NCI-H2196 (cell line): ENCODE results near the gene PTGR3.

Experiments
- DNase-seq: peaks from one replicate; lab custom pipeline; 2025; ENCODE audit not compliant: unreplicated experiment; lab: John Stamatoyannopoulos, UW

The PTGR3 gene

GRCh38 chr18:75238100-75238499 lies 29.2 kb upstream of the PTGR3 start:
- no peak for DNase-seq

- no peak for DNase-seq
Observed at GRCh38 chr18:75235896-75236295, 27.0 kb upstream of the PTGR3 start.

- DNase-seq = no peak
Observed at GRCh38 chr18:75234901-75235300, 26.0 kb upstream of the PTGR3 start.

GRCh38 chr18:75231053-75231406 lies 22.1 kb upstream of the PTGR3 start:
- DNase-seq = no peak

DNA sequence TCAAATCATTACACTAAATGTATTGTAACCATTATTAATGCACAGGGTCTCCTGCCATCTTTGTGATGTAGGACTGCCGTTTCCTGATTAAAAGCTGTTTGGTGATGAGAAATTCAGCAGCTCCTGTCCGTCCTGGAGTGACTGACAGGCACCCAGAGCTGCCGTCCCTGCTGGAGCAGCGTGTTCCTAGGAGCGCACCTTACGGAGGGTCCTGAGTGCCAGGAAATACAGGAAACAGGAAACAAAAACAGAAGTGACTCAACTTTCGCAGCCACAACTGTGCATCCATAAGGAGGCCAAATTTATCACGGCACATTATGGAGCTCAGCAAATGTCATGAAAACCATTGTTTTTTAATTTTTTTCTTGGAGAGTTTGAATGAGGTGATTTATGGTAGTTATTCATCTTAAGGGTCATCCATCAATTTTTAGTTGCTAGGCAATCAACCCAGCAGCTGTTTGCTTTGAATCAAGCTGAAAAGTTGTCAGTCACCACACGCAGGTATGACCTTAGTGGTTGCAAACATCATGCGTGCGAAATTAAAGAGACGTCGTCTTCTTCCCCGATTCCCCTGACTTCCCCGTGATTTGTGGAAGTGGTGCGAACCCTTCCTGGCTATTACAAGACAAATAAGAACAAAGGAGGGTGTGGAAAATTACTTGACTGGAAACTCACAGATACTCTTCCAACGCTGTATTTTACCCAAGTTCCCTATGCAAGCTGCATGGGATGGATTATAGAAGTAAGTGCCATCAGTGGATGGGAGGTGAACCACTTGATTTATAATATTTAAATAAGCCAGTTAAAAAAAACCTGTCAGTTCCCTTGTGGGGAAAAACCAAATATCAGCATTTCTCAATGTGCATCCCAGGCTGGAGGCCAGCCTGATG lies 21.5 kb upstream of the PTGR3 start:
- DNase-seq = no peak

GRCh38 chr18:75229437-75229836 lies 20.5 kb upstream of the PTGR3 start:
- no peak for DNase-seq

DNA sequence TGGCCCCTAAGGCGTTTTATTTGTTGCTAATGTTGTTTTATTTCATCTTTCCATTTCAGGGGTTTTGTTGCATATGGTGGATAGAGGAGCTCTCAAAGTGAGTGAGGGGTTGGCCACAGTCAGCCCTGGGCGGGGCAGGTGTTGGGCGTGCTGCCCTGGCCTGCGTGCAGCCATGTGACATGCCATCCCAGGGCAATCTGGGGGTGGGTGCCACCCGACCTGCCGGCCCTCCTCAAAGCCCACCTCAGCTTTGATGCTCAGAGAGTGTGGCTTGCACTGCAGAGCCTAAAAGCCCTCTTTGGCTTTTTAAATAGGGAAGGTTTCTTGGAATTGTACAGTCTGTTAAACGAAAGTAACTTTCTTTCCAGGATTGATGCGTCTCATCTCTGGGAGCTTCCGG lies 20.0 kb upstream of the PTGR3 start:
- DNase-seq = no peak

- DNase-seq = no peak
Observed at GRCh38 chr18:75227535-75228296, 18.8 kb upstream of the PTGR3 start.

- DNase-seq = no peak
Observed at GRCh38 chr18:75226956-75227316, 18.0 kb upstream of the PTGR3 start.

DNA sequence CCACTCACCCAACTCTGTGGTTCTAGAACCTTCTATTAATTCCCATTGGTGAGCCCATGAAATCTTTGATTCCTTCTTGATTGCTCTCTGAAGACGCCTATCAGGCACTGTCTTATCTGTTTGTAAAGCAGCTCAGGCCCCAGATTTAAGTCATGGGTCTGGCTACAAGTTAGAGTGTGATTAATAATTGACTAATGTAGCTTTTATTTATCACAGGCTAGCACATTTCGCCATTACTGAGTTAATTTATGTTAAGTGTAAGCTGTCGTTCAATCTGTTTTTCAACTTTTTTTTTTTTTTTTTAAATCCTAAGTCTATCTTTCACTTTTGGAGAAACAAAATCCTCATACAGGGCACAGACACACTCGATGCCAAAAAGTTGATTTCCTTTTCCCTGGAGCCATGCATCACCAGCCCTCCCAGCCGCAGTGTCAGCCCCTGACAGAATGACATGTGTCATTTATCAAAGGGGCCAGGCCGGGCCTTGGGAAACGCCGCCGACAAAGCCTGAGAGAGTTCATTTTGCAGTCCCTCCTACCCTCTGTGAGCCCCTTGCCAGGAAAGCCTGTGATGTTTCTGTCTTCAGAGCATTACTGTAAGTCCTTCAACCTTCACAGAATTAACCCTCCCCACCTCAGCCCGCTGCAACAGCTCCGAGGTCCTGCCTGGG lies 17.5 kb upstream of the PTGR3 start:
- no peak for DNase-seq

DNA sequence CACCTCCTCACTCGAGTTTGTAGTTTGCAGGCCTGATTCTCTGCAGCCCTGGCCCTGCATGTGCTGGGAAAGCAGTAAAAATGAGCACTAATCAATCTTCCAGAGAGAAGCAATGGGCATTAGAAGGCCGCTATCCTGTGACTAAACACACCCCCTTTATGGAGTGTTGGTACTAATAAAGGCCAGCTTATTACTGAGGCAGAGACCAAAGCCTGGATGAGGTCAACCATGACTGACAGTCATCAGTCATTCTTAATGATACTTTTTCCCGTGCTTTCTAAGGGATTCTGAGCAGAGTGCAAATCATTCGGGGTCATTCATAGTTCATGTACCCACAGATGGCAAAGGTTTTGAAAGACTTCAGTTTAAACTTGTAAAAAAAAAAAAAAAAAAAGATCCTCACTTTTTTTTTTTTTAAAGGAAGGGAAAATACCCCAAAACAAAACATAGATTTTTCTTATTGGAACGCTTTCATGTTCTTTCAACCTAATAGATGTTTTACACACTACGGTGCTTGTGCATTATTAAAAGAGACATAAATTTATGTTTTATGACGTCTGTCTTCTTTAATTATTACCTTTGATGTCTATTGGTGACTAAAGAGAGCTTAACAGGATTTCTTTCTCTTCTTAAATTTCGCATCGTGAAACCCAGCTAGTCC lies 14.9 kb upstream of the PTGR3 start:
- DNase-seq = no peak

GRCh38 chr18:75222407-75222806 lies 13.5 kb upstream of the PTGR3 start:
- DNase-seq = no peak

DNA sequence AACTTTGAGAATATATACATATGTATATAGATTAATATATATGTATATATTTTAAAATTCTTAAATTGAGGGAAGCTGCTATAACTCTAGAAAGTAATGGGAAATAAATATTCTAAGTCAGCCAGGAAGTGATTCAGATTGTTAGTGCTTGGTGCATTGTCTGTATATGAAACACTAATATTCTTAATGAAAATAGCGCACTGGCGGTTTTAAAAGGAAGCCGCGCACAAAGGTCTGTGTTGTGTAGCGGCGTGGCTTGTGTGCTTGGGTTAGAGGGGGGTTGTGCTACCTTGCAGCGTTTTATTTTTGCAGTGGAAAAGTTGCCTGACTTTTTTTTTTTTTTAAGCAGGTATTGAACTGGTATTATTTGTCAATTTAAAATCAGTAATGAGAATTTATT lies 13.0 kb upstream of the PTGR3 start:
- no peak for DNase-seq

DNA sequence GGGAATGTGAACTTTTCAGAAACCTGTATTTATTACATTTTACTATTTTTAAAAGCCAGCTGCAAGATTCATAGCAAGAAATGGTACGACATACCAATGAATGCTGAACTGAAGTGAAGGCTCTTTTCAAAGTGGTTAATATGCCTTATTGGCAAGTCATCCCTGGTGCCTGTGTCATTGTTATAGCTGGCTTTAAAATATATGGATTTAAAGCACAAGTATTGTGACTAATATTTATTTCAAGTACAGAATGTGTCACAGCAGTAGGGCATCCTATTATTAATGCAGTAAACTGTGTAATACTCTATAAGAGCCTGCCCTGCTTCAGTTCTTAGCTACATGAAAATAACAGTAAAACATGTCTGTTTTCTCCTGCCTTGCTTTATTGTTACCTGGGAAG lies 12.5 kb upstream of the PTGR3 start:
- no peak for DNase-seq

DNA sequence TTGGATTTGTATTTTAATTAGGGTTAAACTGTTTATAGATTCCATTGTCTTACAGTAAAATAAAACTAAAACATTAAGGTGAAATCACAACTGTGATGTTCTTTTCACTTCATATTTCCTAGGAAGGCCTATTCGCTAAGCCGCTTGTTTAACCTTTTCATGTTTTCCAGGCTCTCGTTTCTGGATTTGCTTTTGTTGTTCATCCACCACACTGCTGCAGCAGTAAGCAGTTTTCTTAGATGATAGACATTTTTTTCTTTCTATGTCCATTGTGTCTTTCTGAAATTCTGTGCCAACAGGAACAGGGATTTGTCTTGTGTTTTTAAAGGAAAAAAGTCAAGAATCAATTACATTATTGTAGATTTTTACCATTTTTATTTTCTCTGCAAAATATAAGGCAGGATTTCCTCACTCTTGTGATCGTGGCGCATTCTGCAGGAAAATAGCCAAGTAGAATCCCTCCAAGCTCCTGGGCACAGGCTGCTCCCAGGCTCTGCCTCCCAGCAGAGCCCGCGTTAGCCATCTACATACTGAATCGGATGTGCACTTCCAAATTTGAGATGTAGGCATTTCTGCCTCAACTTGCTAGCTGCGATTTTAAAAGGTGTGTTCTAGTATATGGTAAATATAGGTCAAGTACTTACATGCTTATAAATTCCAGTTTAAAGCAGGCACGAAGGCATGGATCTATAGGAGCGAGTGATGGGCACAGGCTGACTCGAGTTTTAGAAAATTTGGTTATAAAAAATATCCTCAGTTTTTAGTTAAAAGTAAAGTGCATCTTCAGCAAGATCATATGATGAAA lies 11.8 kb upstream of the PTGR3 start:
- no peak for DNase-seq

DNA sequence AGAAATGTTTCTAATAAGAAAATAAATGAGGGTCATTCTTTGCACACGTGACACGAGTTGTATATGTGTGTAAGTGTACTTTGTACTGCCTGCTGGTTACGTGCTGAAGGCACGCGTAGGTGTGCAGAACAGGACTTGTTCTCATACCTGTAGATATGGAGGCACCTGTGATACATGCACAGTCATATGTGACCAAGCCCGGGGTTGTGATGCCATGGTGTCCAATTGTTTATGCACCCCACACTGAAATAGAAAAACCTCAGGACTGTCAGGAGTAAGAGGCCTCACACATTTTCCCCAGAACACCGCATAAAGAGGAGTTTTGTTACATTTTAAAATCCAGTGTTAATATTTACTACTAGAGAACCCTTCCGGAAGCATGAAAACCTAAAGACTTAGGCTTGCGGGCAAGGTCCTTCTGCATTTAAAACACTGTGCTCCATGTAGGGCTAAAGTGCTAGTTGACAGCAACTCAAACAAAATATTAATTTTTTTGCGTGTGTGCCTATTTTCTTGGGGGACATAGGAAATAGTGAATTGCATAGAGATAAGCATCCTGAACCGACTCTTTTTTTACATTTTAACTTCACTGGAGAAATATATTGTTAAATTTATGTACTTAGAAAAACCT lies 10.9 kb upstream of the PTGR3 start:
- DNase-seq = no peak

- DNase-seq = no peak
Observed at GRCh38 chr18:75218065-75218923, 9.4 kb upstream of the PTGR3 start.

DNA sequence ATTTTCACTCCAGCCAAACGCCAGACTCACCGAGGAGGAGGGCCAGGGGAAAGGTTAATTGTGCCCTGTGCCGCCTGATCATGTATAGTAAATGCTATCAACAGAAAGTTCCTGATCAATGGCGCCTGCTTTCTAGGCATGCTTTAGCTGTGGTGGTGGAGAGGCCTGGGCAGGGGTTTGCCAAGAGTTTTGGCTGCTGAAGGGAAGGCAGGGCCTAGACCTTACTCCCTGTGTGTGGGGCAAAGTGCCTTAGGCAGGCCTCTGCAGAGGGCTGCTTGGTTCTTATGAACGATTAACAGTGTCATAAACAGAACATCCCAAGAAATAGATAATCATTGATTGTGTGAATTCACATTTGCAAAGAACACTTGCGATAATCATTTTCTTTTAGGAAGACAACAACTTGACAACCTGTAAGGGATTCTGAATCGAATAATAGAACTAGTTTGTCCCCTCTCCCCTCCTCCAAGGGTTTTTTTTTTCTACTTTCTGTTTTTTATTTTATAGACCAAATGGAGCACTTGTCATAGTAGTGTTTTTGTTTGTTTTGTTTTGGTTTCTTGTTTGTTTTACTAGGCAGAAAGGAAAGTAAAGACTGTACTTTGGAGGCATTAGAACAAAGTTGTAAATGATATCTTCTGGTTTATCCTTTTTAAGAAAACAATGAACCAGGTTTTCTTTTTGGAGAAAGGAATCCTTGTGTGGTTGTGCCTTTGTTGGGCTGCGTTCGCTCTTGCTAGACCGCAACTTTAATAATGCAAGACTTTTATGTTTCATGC lies 8.2 kb upstream of the PTGR3 start:
- DNase-seq = no peak
